ENCODE results near the gene URB1.

GRCh38 chr21:32410916-32411315, 18.1 kb upstream of the URB1 start:
- TF ChIP-seq CTCF (IDR thresholded peaks at IDR 0.05) (no peak), EP300 (IDR thresholded peaks at IDR 0.05) (no peak)
